B cell (primary cell): ENCODE results near the gene B4GALNT4.

ENCODE experiments used
- EZH2 ChIP-seq: IDR thresholded peaks from 2 replicates; pipeline ENCODE4 v1.6.1; 2012; ENCODE audit warnings: borderline replicate concordance, low read depth, mild to moderate bottlenecking, moderate library complexity, low read length; ENCODE audit not compliant: insufficient read depth, poor library complexity, severe bottlenecking
- TF ChIP-seq, protein P1 (sequence below): fragments of 200-600 bp; IDR thresholded peaks from one replicate; pipeline ENCODE4 v1.8.0; 2022; ENCODE audit warnings: antibody characterized with exemption, mild to moderate bottlenecking

DNA sequence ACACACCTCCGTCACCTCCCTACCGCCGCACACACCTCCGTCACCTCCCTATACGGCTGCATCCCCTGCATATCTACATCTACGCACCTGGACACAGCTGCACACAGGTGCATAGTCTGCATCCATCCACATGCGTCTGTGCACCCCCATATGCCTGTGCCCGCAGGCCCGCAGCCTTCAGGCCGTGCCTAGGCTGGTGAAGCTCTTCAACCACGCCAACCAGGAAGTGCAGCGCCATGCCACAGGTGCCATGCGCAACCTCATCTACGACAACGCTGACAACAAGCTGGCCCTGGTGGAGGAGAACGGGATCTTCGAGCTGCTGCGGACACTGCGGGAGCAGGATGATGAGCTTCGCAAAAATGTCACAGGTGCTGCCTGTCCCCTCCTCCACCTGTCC lies 29.5 kb downstream of the B4GALNT4 start:
- TF ChIP-seq, protein P1, sequence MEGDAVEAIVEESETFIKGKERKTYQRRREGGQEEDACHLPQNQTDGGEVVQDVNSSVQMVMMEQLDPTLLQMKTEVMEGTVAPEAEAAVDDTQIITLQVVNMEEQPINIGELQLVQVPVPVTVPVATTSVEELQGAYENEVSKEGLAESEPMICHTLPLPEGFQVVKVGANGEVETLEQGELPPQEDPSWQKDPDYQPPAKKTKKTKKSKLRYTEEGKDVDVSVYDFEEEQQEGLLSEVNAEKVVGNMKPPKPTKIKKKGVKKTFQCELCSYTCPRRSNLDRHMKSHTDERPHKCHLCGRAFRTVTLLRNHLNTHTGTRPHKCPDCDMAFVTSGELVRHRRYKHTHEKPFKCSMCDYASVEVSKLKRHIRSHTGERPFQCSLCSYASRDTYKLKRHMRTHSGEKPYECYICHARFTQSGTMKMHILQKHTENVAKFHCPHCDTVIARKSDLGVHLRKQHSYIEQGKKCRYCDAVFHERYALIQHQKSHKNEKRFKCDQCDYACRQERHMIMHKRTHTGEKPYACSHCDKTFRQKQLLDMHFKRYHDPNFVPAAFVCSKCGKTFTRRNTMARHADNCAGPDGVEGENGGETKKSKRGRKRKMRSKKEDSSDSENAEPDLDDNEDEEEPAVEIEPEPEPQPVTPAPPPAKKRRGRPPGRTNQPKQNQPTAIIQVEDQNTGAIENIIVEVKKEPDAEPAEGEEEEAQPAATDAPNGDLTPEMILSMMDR = no peak
- TF ChIP-seq EZH2 = no peak
